Measurements from ENCODE around the gene RTL1. TPM values are rescaled to one million over a fixed set of nuclear protein-coding genes. Genes with fewer than 3 reads are reported as not detected.

Gene RTL1
- total and polyA plus RNA-seq, 11 donors, result not detected

DNA sequence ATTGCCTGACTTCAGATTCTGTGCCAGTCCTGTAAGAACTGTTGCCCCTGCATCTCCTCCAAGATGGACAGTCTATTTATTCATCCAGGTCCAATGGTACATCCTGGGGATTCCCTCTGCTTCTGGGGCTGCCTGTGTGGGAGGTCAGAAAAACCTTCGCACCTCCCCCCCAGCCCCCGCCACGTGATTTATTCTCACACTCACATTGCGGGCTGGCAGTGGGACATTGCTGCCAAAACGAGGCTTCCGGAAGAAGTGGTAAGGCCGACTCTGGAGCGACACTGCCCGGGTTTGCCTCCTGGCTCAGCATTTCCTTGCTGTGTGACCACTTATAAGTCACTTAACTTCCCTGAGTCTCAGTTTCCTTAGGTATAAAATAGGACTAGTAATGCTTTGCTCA lies 5.9 kb upstream of the RTL1 start:
- intact Hi-C loops (cut with DNase I), result no loop called here
- no peak overlapping the region for H3K27ac ChIP-seq
- no peak for DNase-seq
- no peaks in the 10 kb centered on the region for H3K9me3 ChIP-seq
- no peak overlapping the region for H3K4me3 ChIP-seq
- peaks cover 0 to 4% (median 0%) of the 10 kb centered on the region in 12 donors for H3K4me1 ChIP-seq
- no peak for ATAC-seq
- H3K27me3 ChIP-seq, result peaks cover 0 to 37% (median 7%) of the 10 kb centered on the region in 9 donors
- H3K36me3 ChIP-seq, result no peaks in the 10 kb centered on the region
- WGBS, 4 donors, result 84 to 90% (median 89%) methylated on average over 9 of the region's 9 CpGs
- TF ChIP-seq, protein P1, sequence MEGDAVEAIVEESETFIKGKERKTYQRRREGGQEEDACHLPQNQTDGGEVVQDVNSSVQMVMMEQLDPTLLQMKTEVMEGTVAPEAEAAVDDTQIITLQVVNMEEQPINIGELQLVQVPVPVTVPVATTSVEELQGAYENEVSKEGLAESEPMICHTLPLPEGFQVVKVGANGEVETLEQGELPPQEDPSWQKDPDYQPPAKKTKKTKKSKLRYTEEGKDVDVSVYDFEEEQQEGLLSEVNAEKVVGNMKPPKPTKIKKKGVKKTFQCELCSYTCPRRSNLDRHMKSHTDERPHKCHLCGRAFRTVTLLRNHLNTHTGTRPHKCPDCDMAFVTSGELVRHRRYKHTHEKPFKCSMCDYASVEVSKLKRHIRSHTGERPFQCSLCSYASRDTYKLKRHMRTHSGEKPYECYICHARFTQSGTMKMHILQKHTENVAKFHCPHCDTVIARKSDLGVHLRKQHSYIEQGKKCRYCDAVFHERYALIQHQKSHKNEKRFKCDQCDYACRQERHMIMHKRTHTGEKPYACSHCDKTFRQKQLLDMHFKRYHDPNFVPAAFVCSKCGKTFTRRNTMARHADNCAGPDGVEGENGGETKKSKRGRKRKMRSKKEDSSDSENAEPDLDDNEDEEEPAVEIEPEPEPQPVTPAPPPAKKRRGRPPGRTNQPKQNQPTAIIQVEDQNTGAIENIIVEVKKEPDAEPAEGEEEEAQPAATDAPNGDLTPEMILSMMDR (IDR thresholded peaks at IDR 0.05), result no peak
- TF ChIP-seq POLR2A (IDR thresholded peaks at IDR 0.05), result no peak

DNA sequence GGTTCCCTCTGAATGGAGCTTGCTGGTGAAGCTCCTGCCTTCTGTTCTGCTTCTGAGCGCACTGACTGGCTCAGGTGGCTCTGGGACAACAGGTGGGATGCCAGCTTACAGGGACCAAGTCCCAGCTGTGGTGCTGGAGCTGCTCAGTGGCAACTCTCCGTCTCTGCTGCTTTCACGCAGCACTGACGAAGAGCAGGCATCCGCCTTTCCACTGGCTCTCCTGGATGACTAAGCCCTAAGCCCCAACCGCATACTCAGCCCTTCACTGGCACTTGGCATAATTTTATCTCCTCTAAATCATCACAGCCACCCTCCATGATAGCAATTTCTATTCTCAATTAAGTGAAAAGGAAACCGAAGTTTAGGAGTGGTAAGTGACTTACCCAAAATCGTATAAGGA lies 3.7 kb upstream of the RTL1 start:
- 76 to 78% (median 76%) methylated on average over 7 to 8 of the region's 8 CpGs for WGBS, 4 donors
- no peak for DNase-seq

DNA sequence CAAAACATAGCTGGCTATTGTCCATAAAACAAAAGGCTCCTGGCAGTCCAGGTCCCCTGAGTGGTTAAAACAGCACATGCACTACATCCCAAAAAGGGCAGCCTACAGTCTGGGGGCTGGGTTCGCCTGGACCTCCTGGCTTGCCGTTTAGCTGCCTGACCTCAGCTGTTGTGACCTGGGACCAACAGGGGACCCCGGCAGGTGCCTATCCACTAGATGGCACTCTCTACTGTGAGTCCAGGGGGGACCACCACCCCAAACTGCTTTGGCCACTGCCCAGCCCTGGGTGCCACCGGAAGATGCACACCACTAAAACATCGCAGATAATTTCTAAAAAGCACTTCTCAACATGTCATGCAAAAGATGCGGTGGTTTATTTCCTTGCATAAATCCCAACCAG lies 2.9 kb upstream of the RTL1 start:
- no peaks in the 10 kb centered on the region for H3K36me3 ChIP-seq
- 58 to 74% (median 61%) methylated on average over 4 to 6 of the region's 6 CpGs for WGBS, 4 donors
- H3K27ac ChIP-seq, result no peak overlapping the region
- ATAC-seq (no peak), DNase-seq (no peak)
- peaks cover 0 to 8% (median 0%) of the 10 kb centered on the region in 12 donors for H3K4me1 ChIP-seq
- intact Hi-C loops (cut with DNase I), result no loop called here
- peaks cover 0 to 4% (median 0%) of the 10 kb centered on the region in 12 donors for H3K9me3 ChIP-seq
- no peak overlapping the region for H3K4me3 ChIP-seq
- TF ChIP-seq, protein P1 (IDR thresholded peaks at IDR 0.05), result no peak
- no peak for TF ChIP-seq POLR2A (IDR thresholded peaks at IDR 0.05)
- H3K27me3 ChIP-seq, result peaks cover 6 to 61% (median 30%) of the 10 kb centered on the region in 9 donors

More for the DNA sequence above, 3.7 kb upstream of the RTL1 start:
- no peak for TF ChIP-seq POLR2A (IDR thresholded peaks at IDR 0.05)
- TF ChIP-seq, protein P1 (IDR thresholded peaks at IDR 0.05), result no peak
- no peak overlapping the region for H3K4me3 ChIP-seq
- no peak overlapping the region for H3K27ac ChIP-seq
- intact Hi-C loops (cut with DNase I), result no loop called here
- H3K9me3 ChIP-seq, result no peaks in the 10 kb centered on the region
- H3K4me1 ChIP-seq, result peaks cover 0 to 8% (median 0%) of the 10 kb centered on the region in 12 donors
- no peaks in the 10 kb centered on the region for H3K36me3 ChIP-seq
- peaks cover 2 to 52% (median 24%) of the 10 kb centered on the region in 9 donors for H3K27me3 ChIP-seq
- no peak for ATAC-seq

DNA sequence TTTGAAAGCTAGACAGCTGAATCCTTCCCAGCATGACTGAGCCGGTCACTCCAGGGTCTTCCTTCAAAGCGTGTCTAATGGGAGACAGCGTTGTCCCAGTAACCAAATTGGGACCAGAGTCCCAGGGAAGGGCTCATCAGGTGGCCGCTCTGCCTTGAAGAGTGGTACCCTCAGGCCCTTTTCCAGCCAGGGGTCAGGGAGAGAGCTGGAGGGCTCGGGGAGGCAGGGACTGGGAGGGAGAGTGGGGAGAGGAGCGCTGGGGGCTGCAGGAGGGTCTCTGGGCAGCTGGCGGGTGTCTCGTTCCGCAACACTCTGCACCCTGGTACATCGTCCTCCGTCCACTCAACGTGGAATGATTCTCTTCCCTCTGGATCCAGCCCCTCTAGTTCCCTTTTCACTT lies 1.6 kb upstream of the RTL1 start:
- H3K4me3 ChIP-seq, result no peak overlapping the region
- peaks cover 0 to 15% (median 0%) of the 10 kb centered on the region in 12 donors for H3K4me1 ChIP-seq
- H3K27ac ChIP-seq, result no peak overlapping the region
- TF ChIP-seq, protein P1 (IDR thresholded peaks at IDR 0.05), result no peak
- H3K27me3 ChIP-seq, result peaks cover 6 to 73% (median 37%) of the 10 kb centered on the region in 9 donors
- ATAC-seq, result no peak
- intact Hi-C loops (cut with DNase I), result no loop called here
- WGBS, 4 donors, result 61 to 69% (median 65%) methylated on average over 12 of the region's 12 CpGs
- H3K9me3 ChIP-seq, result peaks cover 0 to 4% (median 0%) of the 10 kb centered on the region in 12 donors
- no peak for DNase-seq
- H3K36me3 ChIP-seq, result no peaks in the 10 kb centered on the region

All from heart left ventricle (tissue), 16 donors.